Measurements from ENCODE around the gene ATP1A4.

DNA sequence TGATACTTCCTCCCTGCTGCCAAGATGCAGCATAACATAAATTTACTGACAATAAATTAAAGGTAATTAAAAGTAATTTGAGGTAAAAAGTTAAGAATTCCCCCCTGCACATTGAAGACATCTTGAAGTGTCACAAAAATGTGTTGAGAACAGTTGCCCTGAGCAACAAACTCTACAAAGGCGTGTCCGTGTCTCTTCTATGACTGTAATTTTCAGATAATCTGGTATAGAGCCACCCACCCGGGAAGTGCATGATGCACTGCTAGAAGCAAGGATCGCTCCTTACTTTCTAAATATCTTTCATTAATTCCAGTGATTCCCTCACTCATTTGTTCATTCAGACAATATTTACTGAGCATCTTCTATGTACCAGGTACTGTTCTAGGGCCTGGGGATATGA lies 27.9 kb downstream of the ATP1A4 start:
- TF ChIP-seq, protein P1, sequence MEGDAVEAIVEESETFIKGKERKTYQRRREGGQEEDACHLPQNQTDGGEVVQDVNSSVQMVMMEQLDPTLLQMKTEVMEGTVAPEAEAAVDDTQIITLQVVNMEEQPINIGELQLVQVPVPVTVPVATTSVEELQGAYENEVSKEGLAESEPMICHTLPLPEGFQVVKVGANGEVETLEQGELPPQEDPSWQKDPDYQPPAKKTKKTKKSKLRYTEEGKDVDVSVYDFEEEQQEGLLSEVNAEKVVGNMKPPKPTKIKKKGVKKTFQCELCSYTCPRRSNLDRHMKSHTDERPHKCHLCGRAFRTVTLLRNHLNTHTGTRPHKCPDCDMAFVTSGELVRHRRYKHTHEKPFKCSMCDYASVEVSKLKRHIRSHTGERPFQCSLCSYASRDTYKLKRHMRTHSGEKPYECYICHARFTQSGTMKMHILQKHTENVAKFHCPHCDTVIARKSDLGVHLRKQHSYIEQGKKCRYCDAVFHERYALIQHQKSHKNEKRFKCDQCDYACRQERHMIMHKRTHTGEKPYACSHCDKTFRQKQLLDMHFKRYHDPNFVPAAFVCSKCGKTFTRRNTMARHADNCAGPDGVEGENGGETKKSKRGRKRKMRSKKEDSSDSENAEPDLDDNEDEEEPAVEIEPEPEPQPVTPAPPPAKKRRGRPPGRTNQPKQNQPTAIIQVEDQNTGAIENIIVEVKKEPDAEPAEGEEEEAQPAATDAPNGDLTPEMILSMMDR (IDR thresholded peaks at IDR 0.05; ENCODE audit: low read depth, low read length, missing input control), result no peak
- no peak for TF ChIP-seq TAF1 (conservative IDR thresholded peaks at IDR 0.05)
- TF ChIP-seq GABPA (IDR thresholded peaks at IDR 0.05 in 1 of 2, conservative IDR thresholded peaks at IDR 0.05 in 1 of 2), result no peak
- TF ChIP-seq, protein P2, sequence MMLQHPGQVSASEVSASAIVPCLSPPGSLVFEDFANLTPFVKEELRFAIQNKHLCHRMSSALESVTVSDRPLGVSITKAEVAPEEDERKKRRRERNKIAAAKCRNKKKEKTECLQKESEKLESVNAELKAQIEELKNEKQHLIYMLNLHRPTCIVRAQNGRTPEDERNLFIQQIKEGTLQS (IDR thresholded peaks at IDR 0.05), result no peak
- TF ChIP-seq, protein P3, sequence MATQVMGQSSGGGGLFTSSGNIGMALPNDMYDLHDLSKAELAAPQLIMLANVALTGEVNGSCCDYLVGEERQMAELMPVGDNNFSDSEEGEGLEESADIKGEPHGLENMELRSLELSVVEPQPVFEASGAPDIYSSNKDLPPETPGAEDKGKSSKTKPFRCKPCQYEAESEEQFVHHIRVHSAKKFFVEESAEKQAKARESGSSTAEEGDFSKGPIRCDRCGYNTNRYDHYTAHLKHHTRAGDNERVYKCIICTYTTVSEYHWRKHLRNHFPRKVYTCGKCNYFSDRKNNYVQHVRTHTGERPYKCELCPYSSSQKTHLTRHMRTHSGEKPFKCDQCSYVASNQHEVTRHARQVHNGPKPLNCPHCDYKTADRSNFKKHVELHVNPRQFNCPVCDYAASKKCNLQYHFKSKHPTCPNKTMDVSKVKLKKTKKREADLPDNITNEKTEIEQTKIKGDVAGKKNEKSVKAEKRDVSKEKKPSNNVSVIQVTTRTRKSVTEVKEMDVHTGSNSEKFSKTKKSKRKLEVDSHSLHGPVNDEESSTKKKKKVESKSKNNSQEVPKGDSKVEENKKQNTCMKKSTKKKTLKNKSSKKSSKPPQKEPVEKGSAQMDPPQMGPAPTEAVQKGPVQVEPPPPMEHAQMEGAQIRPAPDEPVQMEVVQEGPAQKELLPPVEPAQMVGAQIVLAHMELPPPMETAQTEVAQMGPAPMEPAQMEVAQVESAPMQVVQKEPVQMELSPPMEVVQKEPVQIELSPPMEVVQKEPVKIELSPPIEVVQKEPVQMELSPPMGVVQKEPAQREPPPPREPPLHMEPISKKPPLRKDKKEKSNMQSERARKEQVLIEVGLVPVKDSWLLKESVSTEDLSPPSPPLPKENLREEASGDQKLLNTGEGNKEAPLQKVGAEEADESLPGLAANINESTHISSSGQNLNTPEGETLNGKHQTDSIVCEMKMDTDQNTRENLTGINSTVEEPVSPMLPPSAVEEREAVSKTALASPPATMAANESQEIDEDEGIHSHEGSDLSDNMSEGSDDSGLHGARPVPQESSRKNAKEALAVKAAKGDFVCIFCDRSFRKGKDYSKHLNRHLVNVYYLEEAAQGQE (IDR thresholded peaks at IDR 0.05), result no peak
- no peak for TF ChIP-seq RXRA (IDR thresholded peaks at IDR 0.05)
- no peak for TF ChIP-seq YY1 (IDR thresholded peaks at IDR 0.05)
- TF ChIP-seq, protein P4, sequence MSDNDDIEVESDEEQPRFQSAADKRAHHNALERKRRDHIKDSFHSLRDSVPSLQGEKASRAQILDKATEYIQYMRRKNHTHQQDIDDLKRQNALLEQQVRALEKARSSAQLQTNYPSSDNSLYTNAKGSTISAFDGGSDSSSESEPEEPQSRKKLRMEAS (IDR thresholded peaks at IDR 0.05), result no peak
- no peak for TF ChIP-seq EGR1 (IDR thresholded peaks at IDR 0.05; ENCODE audit: low read depth in 2 of 2)
- TF ChIP-seq, protein P5, sequence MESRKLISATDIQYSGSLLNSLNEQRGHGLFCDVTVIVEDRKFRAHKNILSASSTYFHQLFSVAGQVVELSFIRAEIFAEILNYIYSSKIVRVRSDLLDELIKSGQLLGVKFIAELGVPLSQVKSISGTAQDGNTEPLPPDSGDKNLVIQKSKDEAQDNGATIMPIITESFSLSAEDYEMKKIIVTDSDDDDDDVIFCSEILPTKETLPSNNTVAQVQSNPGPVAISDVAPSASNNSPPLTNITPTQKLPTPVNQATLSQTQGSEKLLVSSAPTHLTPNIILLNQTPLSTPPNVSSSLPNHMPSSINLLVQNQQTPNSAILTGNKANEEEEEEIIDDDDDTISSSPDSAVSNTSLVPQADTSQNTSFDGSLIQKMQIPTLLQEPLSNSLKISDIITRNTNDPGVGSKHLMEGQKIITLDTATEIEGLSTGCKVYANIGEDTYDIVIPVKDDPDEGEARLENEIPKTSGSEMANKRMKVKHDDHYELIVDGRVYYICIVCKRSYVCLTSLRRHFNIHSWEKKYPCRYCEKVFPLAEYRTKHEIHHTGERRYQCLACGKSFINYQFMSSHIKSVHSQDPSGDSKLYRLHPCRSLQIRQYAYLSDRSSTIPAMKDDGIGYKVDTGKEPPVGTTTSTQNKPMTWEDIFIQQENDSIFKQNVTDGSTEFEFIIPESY (IDR thresholded peaks at IDR 0.05), result no peak
